ENCODE results near the gene SYNGR3. TPM values are rescaled to one million over a fixed set of nuclear protein-coding genes. Genes with fewer than 3 reads are reported as not detected.

The SYNGR3 gene
- total RNA-seq, 1 experiment from 2014 or later = 15.2 TPM

DNA sequence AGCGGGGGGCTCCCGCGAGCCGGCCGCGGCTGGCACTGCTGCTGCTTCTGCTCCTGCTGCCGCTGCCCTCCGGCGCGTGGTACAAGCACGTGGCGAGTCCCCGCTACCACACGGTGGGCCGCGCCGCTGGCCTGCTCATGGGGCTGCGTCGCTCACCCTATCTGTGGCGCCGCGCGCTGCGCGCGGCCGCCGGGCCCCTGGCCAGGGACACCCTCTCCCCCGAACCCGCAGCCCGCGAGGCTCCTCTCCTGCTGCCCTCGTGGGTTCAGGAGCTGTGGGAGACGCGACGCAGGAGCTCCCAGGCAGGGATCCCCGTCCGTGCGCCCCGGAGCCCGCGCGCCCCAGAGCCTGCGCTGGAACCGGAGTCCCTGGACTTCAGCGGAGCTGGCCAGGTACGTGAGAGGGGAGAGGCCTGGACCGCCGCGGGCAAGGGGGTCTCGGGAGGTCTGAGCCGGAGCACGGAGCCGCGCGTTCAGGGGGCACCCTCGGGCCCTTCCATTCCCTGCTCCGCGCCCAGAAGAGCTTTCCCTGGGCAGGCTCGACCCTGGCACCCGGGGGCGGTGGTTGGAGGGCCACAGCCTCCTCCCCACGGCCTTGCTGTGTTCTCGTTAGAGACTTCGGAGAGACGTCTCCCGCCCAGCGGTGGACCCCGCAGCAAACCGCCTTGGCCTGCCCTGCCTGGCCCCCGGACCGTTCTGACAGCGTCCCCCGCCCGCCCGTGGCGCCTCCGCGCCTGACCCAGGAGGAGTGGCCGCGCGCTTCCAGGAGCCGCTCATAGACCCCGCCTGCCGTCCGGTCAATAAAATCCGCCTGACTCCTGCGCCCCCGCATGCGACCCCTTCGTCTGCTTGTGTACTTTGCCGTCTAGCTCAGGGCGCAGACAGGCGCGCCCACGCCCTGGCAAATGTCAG lies 30.4 kb downstream of the SYNGR3 start:
- no TSS peak for BruUV-seq (replicated peaks)
- Histone ChIP-seq H3K27me3 (ENCODE audit: control insufficient read depth, insufficient read depth, low read length) (no peaks in the 10 kb centered on the region), H3K4me3 (ENCODE audit: low read depth in 2 of 2, low read length in 2 of 2) (peak overlapping the region; percentile 15 to 24; a peak in 3 of 4 replicates), H3K9me3 (ENCODE audit: control insufficient read depth, insufficient read depth, low read depth, low read length) (no peaks in the 10 kb centered on the region), H3K4me1 (ENCODE audit: control insufficient read depth, insufficient read depth, low read length) (peaks cover 14% of the 10 kb centered on the region), H3K36me3 (ENCODE audit: control insufficient read depth, insufficient read depth, low read length) (no peaks in the 10 kb centered on the region; the same call in 1 of the 2 replicates), H3K27ac (ENCODE audit: low read length) (no peak overlapping the region)
- intact Hi-C loops (cut with micrococcal nuclease; ENCODE audit: unreplicated experiment) = loop anchor here (10.0 kb wide), 1 partner anchor 125 kb away; the partner anchor contains the start of gene RAB26
- ChIA-PET CTCF (interaction anchor here (0.7 kb wide), 1 partner anchor 18 kb away, joined by 3 read pairs; no protein-coding TSS in a partner anchor), POLR2A (interaction anchor here (0.7 kb wide), 1 partner anchor 12 kb away, joined by 3 read pairs; no protein-coding TSS in a partner anchor)
- TF ChIP-seq, protein P1, sequence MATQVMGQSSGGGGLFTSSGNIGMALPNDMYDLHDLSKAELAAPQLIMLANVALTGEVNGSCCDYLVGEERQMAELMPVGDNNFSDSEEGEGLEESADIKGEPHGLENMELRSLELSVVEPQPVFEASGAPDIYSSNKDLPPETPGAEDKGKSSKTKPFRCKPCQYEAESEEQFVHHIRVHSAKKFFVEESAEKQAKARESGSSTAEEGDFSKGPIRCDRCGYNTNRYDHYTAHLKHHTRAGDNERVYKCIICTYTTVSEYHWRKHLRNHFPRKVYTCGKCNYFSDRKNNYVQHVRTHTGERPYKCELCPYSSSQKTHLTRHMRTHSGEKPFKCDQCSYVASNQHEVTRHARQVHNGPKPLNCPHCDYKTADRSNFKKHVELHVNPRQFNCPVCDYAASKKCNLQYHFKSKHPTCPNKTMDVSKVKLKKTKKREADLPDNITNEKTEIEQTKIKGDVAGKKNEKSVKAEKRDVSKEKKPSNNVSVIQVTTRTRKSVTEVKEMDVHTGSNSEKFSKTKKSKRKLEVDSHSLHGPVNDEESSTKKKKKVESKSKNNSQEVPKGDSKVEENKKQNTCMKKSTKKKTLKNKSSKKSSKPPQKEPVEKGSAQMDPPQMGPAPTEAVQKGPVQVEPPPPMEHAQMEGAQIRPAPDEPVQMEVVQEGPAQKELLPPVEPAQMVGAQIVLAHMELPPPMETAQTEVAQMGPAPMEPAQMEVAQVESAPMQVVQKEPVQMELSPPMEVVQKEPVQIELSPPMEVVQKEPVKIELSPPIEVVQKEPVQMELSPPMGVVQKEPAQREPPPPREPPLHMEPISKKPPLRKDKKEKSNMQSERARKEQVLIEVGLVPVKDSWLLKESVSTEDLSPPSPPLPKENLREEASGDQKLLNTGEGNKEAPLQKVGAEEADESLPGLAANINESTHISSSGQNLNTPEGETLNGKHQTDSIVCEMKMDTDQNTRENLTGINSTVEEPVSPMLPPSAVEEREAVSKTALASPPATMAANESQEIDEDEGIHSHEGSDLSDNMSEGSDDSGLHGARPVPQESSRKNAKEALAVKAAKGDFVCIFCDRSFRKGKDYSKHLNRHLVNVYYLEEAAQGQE (IDR thresholded peaks at IDR 0.05; ENCODE audit: insufficient read depth in 1 of 2, low read depth in 2 of 2, low read length in 1 of 2) = no peak
- no peak for TF ChIP-seq POLR2AphosphoS5 (IDR thresholded peaks at IDR 0.05; ENCODE audit: low read depth, low read length)
- TF ChIP-seq TCF7L2 (IDR thresholded peaks at IDR 0.05; ENCODE audit: low read depth, low read length) = no peak
- TF ChIP-seq, protein P2, sequence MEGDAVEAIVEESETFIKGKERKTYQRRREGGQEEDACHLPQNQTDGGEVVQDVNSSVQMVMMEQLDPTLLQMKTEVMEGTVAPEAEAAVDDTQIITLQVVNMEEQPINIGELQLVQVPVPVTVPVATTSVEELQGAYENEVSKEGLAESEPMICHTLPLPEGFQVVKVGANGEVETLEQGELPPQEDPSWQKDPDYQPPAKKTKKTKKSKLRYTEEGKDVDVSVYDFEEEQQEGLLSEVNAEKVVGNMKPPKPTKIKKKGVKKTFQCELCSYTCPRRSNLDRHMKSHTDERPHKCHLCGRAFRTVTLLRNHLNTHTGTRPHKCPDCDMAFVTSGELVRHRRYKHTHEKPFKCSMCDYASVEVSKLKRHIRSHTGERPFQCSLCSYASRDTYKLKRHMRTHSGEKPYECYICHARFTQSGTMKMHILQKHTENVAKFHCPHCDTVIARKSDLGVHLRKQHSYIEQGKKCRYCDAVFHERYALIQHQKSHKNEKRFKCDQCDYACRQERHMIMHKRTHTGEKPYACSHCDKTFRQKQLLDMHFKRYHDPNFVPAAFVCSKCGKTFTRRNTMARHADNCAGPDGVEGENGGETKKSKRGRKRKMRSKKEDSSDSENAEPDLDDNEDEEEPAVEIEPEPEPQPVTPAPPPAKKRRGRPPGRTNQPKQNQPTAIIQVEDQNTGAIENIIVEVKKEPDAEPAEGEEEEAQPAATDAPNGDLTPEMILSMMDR (IDR thresholded peaks at IDR 0.05) = no peak
- no peak for TF ChIP-seq SIN3A (IDR thresholded peaks at IDR 0.05; ENCODE audit: borderline replicate concordance, insufficient read depth, low read depth, low read length)
- in situ Hi-C loops (cut with HindIII; ENCODE audit: low pct_unique_long_range_greater_than_20kb, low sequenced_read_pairs) = no loop called here
- ATAC-seq (no peak), DNase-seq (ENCODE audit: low read depth, low spot score) (no peak)

DNA sequence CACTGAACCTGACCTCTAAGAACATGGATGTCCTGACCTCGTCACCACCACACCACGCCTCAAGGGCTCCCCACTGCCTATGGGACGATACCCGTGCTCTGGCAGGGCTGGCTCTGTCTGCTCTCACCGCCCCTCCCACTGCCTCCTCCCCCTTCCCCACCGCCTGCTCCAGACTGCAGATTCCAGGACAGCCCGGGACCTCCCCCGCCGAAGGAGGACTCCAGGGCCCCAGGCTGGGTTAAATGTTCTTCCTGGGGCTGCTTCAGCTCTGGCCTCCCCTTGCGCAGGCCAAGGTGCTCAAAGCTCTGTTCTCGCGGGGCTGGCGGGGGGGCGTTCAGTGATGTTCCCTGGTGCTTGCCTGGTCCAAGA lies 32.9 kb downstream of the SYNGR3 start:
- in situ Hi-C loops (cut with HindIII; ENCODE audit: low pct_unique_long_range_greater_than_20kb, low sequenced_read_pairs) = no loop called here

More for the DNA sequence above, 32.9 kb downstream of the SYNGR3 start:
- H3K27ac ChIP-seq (ENCODE audit: low read length) = peak overlapping the region; percentile 79
- H3K4me1 ChIP-seq (ENCODE audit: control insufficient read depth, insufficient read depth, low read length) = peaks cover 19% of the 10 kb centered on the region
- ChIA-PET POLR2A (interaction anchor here (0.6 to 1.1 kb wide), 4 partner anchors 9 to 132 kb away, joined by 3 to 6 read pairs (median 4); no protein-coding TSS in a partner anchor), CTCF (interaction anchor here (0.5 to 1.7 kb wide), 11 partner anchors 8 to 606 kb away, joined by 3 to 22 read pairs (median 5); partner anchors contain the start of genes NTHL1 and TSC2)
- ATAC-seq = peak; percentile 67
- intact Hi-C loops (cut with micrococcal nuclease; ENCODE audit: unreplicated experiment) = loop anchor here (10.0 kb wide), 1 partner anchor 122 kb away; the partner anchor contains the start of gene RAB26
- TF ChIP-seq SIN3A (IDR thresholded peaks at IDR 0.05; ENCODE audit: borderline replicate concordance, insufficient read depth, low read depth, low read length) = no peak
- TF ChIP-seq, protein P2 (IDR thresholded peaks at IDR 0.05) = 0 out of 2 replicates have a peak, but pooled peaks have one; percentile 50
- H3K9me3 ChIP-seq (ENCODE audit: control insufficient read depth, insufficient read depth, low read depth, low read length) = no peaks in the 10 kb centered on the region
- no peak for DNase-seq (ENCODE audit: low read depth, low spot score)
- no peaks in the 10 kb centered on the region; the same call in 1 of the 2 replicates for H3K36me3 ChIP-seq (ENCODE audit: control insufficient read depth, insufficient read depth, low read length)
- H3K27me3 ChIP-seq (ENCODE audit: control insufficient read depth, insufficient read depth, low read length) = no peaks in the 10 kb centered on the region
- BruUV-seq (replicated peaks) = no TSS peak
- peak overlapping the region; percentile 35 to 47 for H3K4me3 ChIP-seq (ENCODE audit: low read depth in 2 of 2, low read length in 2 of 2)
